Chondrocyte (in vitro differentiated cells): ENCODE measurements around the gene CNOT1. TPM values are rescaled to one million over a fixed set of nuclear protein-coding genes. Genes with fewer than 3 reads are reported as not detected.

ENCODE experiments used
- DNase-seq: peaks from one replicate; pipeline ENCODE4 v3.0.0; 2021; ENCODE audit warnings: mixed read lengths, low spot score
- H3K27ac Mint-ChIP-seq: one replicate; pipeline ENCODE4 v1.8.0; 2021; ENCODE audit warnings: mild to moderate bottlenecking, moderate library complexity, mixed read lengths; ENCODE audit not compliant: unreplicated experiment
- H3K27me3 Mint-ChIP-seq: 2 replicates; pipeline ENCODE4 v1.8.0; 2021; ENCODE audit warnings: low read depth, mixed read lengths
- H3K36me3 Mint-ChIP-seq: 2 replicates; pipeline ENCODE4 v1.8.0; 2021; ENCODE audit warnings: low read depth, mixed read lengths
- H3K4me1 Mint-ChIP-seq: 2 replicates; pipeline ENCODE4 v1.8.0; 2021; ENCODE audit warnings: low read depth, mild to moderate bottlenecking, mixed read lengths
- H3K4me3 Mint-ChIP-seq: one replicate; pipeline ENCODE4 v1.8.0; 2021; ENCODE audit warnings: mild to moderate bottlenecking, moderate library complexity, mixed read lengths; ENCODE audit not compliant: unreplicated experiment
- H3K9me3 Mint-ChIP-seq: 2 replicates; pipeline ENCODE4 v1.8.0; 2021; ENCODE audit warnings: low read depth, mixed read lengths
- total RNA-seq: library from RNA; stranded (reverse); gene quantifications from 3 replicates; pipeline ENCODE4 v1.2.1, GENCODE V29; 2021
- TF ChIP-seq, protein P1 (sequence below): fragments of 200-600 bp; sonication (generic); IDR thresholded peaks from 2 replicates; pipeline ENCODE4 v1.5.0; 2021; ENCODE audit warnings: antibody characterized with exemption, mild to moderate bottlenecking, moderate library complexity

Gene CNOT1
- total RNA-seq, 1 donor from 2014 or later, result 89.3 TPM

DNA sequence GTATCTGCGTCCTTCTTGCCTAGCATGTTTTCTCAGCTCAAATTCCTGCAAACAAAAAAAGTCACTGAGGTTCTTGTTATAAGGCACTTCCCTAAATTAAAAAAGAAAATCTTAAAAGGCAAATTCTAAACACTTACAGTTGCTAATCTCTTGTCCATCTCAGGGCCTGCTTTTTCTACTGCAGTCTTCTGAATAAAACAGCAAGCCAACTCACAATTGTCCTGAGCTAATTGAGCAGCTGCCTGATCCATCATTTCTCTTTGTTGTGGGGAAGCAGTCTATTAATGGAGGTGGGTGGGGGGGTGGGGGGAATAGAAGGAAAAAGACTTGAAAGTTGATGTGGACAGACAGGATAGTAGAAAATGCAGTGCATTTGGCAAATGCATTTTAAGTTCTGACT, 87.3 kb downstream of the CNOT1 start:
- Mint-ChIP-seq H3K27me3 (no peaks in the 10 kb centered on the region), H3K4me3 (no peak overlapping the region), H3K9me3 (no peaks in the 10 kb centered on the region), H3K36me3 (peaks cover 33% of the 10 kb centered on the region), H3K4me1 (peaks cover 5% of the 10 kb centered on the region), H3K27ac (no peak overlapping the region)
- no peak for DNase-seq
- TF ChIP-seq, protein P1, sequence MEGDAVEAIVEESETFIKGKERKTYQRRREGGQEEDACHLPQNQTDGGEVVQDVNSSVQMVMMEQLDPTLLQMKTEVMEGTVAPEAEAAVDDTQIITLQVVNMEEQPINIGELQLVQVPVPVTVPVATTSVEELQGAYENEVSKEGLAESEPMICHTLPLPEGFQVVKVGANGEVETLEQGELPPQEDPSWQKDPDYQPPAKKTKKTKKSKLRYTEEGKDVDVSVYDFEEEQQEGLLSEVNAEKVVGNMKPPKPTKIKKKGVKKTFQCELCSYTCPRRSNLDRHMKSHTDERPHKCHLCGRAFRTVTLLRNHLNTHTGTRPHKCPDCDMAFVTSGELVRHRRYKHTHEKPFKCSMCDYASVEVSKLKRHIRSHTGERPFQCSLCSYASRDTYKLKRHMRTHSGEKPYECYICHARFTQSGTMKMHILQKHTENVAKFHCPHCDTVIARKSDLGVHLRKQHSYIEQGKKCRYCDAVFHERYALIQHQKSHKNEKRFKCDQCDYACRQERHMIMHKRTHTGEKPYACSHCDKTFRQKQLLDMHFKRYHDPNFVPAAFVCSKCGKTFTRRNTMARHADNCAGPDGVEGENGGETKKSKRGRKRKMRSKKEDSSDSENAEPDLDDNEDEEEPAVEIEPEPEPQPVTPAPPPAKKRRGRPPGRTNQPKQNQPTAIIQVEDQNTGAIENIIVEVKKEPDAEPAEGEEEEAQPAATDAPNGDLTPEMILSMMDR, result no peak

DNA sequence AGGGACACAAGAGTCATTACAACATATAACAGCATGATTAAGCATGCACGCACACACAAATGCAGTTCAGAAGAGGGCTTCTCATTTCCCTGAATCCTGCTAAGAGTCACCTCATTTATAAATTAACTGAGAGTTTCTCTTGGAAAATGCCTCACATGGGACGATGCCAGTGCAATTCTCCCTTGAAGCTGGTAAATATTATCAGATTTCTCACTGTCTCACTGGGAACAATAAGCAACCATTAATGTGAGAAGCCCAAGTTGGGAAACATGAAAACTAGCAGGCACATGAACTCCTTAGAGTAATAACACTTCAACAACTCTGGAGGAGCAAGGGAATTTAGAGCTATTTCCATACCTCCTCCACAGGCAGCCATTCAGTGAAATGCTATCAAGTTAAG, 87.9 kb downstream of the CNOT1 start:
- no peak overlapping the region for H3K4me3 Mint-ChIP-seq
- no peaks in the 10 kb centered on the region for H3K9me3 Mint-ChIP-seq
- no peaks in the 10 kb centered on the region for H3K27me3 Mint-ChIP-seq
- H3K4me1 Mint-ChIP-seq, result peaks cover under 1% of the 10 kb centered on the region
- H3K36me3 Mint-ChIP-seq, result peaks cover 31% of the 10 kb centered on the region
- TF ChIP-seq, protein P1, result no peak
- no peak for DNase-seq
- no peak overlapping the region for H3K27ac Mint-ChIP-seq

DNA sequence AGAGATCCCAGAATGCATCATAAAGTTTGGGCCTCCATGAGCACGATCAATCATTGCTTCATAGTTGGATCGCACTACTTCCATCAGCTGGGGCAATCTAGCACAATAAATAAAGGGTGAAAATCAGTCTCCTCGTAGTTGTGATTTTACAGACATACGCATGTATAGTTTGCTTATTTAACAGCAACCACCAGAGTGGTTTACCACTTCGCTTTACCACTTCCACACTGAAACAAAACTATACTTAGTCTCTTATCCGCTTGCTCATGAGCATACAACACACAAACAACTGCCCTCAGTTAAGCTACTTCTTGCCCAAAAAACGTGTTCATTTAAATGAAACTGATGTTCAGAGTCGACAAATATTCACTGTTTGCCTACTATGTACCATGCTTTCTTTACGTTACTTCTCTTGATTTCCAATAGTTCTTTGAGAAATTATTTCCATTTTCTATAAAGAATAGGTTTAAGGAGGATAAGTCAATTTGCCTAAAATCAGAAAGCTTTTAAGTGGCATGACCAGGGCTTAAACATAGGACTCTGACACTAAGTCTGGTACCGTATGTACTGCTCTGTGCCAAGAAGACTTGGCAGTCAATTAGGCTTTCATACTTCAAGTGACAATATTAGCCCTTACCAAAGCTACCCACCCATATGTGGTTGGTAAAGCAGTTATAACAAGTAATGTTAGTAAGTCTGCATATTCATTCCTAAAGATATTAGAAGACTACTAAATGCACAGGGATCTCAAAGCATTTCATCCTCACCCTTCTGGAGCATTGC, 92.3 kb downstream of the CNOT1 start:
- H3K27ac Mint-ChIP-seq, result no peak overlapping the region
- TF ChIP-seq, protein P1, result no peak
- no peaks in the 10 kb centered on the region for H3K4me1 Mint-ChIP-seq
- no peak overlapping the region for H3K4me3 Mint-ChIP-seq
- peaks cover 38% of the 10 kb centered on the region for H3K36me3 Mint-ChIP-seq
- no peak for DNase-seq
- H3K27me3 Mint-ChIP-seq, result no peaks in the 10 kb centered on the region
- no peaks in the 10 kb centered on the region for H3K9me3 Mint-ChIP-seq

DNA sequence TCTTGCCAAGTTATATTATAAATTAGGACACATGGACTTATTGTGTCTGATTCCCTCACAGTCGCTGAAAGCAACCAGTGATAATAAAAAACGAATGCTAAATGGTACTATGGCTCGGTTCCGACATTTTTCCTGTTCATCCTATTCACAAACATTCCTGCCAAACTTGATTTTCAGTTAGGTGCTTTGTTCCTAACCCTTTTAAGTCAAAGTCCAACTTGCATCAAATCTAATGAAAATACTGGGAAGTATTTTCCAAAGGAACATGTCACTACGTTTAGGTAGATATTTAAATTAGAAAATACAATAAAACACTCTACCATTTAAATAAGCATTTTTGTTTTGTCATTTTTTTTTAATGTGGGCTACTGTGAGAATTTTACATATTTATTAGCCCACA, 93.3 kb downstream of the CNOT1 start:
- H3K36me3 Mint-ChIP-seq, result peaks cover 42% of the 10 kb centered on the region
- no peaks in the 10 kb centered on the region for H3K27me3 Mint-ChIP-seq
- H3K4me1 Mint-ChIP-seq, result no peaks in the 10 kb centered on the region
- no peaks in the 10 kb centered on the region for H3K9me3 Mint-ChIP-seq
- H3K27ac Mint-ChIP-seq, result no peak overlapping the region
- H3K4me3 Mint-ChIP-seq, result no peak overlapping the region
- no peak for DNase-seq
- TF ChIP-seq, protein P1, result no peak

DNA sequence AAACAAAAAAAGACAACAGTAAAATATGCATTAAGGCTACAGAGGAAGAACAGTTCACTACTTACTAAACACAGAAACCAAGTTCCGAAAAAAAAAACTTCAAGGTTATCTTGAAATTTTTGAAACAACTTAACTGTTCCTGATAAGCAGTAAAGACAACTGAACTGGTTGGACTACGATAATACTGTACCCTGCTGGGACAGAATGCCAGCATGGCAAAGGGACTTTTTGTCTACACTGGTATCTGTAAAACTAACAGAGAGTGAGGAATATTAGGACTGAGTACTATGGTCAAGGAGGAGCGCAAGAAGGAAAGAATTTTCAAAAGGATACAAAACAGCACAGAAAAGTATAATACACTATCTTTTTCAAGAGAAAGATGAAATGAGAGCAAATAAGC, 94.5 kb downstream of the CNOT1 start:
- TF ChIP-seq, protein P1, result no peak
- Mint-ChIP-seq H3K4me1 (no peaks in the 10 kb centered on the region), H3K9me3 (no peaks in the 10 kb centered on the region), H3K4me3 (no peak overlapping the region), H3K36me3 (peaks cover 42% of the 10 kb centered on the region), H3K27ac (no peak overlapping the region), H3K27me3 (no peaks in the 10 kb centered on the region)
- no peak for DNase-seq
